Measurements from ENCODE around the gene TANC1. TPM values are rescaled to one million over a fixed set of nuclear protein-coding genes. Genes with fewer than 3 reads are reported as not detected.

Gene TANC1
- total RNA-seq, 2 experiments from 2014 or later, result 0.89 to 1.1 TPM

GRCh38 chr2:159110784-159111183, 142.3 kb downstream of the TANC1 start:
- no peak overlapping the region for H3K27ac Mint-ChIP-seq
- intact Hi-C loops (cut with DNase I, micrococcal nuclease), result no loop called here
- POLR2A ChIA-PET, result no interaction called here
- H3K9me3 Mint-ChIP-seq (ENCODE audit: low read depth), result no peaks in the 10 kb centered on the region
- no peak for ATAC-seq
- DNase-seq, result no peak
- H3K36me3 Mint-ChIP-seq (ENCODE audit: low read depth), result no peaks in the 10 kb centered on the region
- CTCF ChIA-PET, result interaction anchor here (1.2 to 1.5 kb wide), 2 partner anchors 13 to 209 kb away, joined by 3 to 4 read pairs; no protein-coding TSS in a partner anchor
- H3K4me1 Mint-ChIP-seq, result no peaks in the 10 kb centered on the region
- H3K27me3 Mint-ChIP-seq, result peaks cover 2% of the 10 kb centered on the region
- H3K4me3 Mint-ChIP-seq, result no peak overlapping the region

- H3K4me3 Mint-ChIP-seq, result no peak overlapping the region
- no peaks in the 10 kb centered on the region for H3K4me1 Mint-ChIP-seq
- ChIA-PET CTCF (interaction anchor here (1.2 to 1.5 kb wide), 2 partner anchors 12 to 210 kb away, joined by 3 to 4 read pairs; no protein-coding TSS in a partner anchor), POLR2A (no interaction called here)
- intact Hi-C loops (cut with DNase I, micrococcal nuclease), result no loop called here
- no peak for DNase-seq
- H3K27ac Mint-ChIP-seq, result no peak overlapping the region
- H3K27me3 Mint-ChIP-seq, result peaks cover 2% of the 10 kb centered on the region
- H3K36me3 Mint-ChIP-seq (ENCODE audit: low read depth), result no peaks in the 10 kb centered on the region
- no peaks in the 10 kb centered on the region for H3K9me3 Mint-ChIP-seq (ENCODE audit: low read depth)
- ATAC-seq, result no peak
Observed at GRCh38 chr2:159111346-159111927, 143.0 kb downstream of the TANC1 start.

- H3K36me3 Mint-ChIP-seq (ENCODE audit: low read depth), result no peaks in the 10 kb centered on the region
- H3K4me3 Mint-ChIP-seq, result no peak overlapping the region
- intact Hi-C loops (cut with DNase I, micrococcal nuclease), result no loop called here
- H3K27ac Mint-ChIP-seq, result no peak overlapping the region
- ATAC-seq (no peak), DNase-seq (no peak)
- H3K9me3 Mint-ChIP-seq (ENCODE audit: low read depth), result no peaks in the 10 kb centered on the region
- ChIA-PET CTCF (interaction anchor here (0.6 to 1.4 kb wide), 3 partner anchors 9 to 212 kb away, joined by 3 to 7 read pairs (median 5); no protein-coding TSS in a partner anchor), POLR2A (no interaction called here)
- H3K4me1 Mint-ChIP-seq, result peaks cover 6% of the 10 kb centered on the region
- no peaks in the 10 kb centered on the region for H3K27me3 Mint-ChIP-seq
Observed at GRCh38 chr2:159114835-159115234, 146.4 kb downstream of the TANC1 start.

GRCh38 chr2:159116922-159117321, 148.5 kb downstream of the TANC1 start:
- ChIA-PET POLR2A (no interaction called here), CTCF (interaction anchor here (0.6 to 4.9 kb wide), 4 partner anchors 10 to 214 kb away, joined by 3 to 33 read pairs (median 6); no protein-coding TSS in a partner anchor)
- no peaks in the 10 kb centered on the region for H3K27me3 Mint-ChIP-seq
- H3K4me1 Mint-ChIP-seq, result peaks cover 6% of the 10 kb centered on the region
- DNase-seq, result no peak
- H3K27ac Mint-ChIP-seq, result no peak overlapping the region
- H3K4me3 Mint-ChIP-seq, result no peak overlapping the region
- intact Hi-C loops (cut with DNase I, micrococcal nuclease), result no loop called here
- H3K9me3 Mint-ChIP-seq (ENCODE audit: low read depth), result no peaks in the 10 kb centered on the region
- ATAC-seq, result no peak
- no peaks in the 10 kb centered on the region for H3K36me3 Mint-ChIP-seq (ENCODE audit: low read depth)

- no peaks in the 10 kb centered on the region for H3K9me3 Mint-ChIP-seq (ENCODE audit: low read depth)
- H3K36me3 Mint-ChIP-seq (ENCODE audit: low read depth), result no peaks in the 10 kb centered on the region
- CTCF ChIA-PET, result interaction anchor here (0.6 to 4.9 kb wide), 8 partner anchors 12 to 218 kb away, joined by 3 to 33 read pairs (median 10); no protein-coding TSS in a partner anchor
- no peak for ATAC-seq
- POLR2A ChIA-PET, result no interaction called here
- no peaks in the 10 kb centered on the region for H3K27me3 Mint-ChIP-seq
- no peak for DNase-seq
- no peak overlapping the region for H3K4me3 Mint-ChIP-seq
- peaks cover 6% of the 10 kb centered on the region for H3K4me1 Mint-ChIP-seq
- H3K27ac Mint-ChIP-seq, result no peak overlapping the region
- intact Hi-C loops (cut with DNase I, micrococcal nuclease), result loop anchor here (1.0 to 2.0 kb wide), 3 partner anchors 81 to 849 kb away; no protein-coding TSS in a partner anchor
Observed at GRCh38 chr2:159117658-159118057, 149.2 kb downstream of the TANC1 start.

GRCh38 chr2:159118115-159118858, 149.8 kb downstream of the TANC1 start:
- ATAC-seq (peak; percentile 84), DNase-seq (peak; percentile 91)
- intact Hi-C loops (cut with DNase I, micrococcal nuclease), result loop anchor here (1.0 to 2.0 kb wide), 3 partner anchors 82 to 849 kb away; no protein-coding TSS in a partner anchor
- H3K9me3 Mint-ChIP-seq (ENCODE audit: low read depth), result no peaks in the 10 kb centered on the region
- no peak overlapping the region for H3K4me3 Mint-ChIP-seq
- peaks cover 6% of the 10 kb centered on the region for H3K4me1 Mint-ChIP-seq
- no peaks in the 10 kb centered on the region for H3K27me3 Mint-ChIP-seq
- H3K27ac Mint-ChIP-seq, result no peak overlapping the region
- ChIA-PET CTCF (interaction anchor here (0.5 to 4.9 kb wide), 38 partner anchors 9 to 946 kb away, joined by 3 to 33 read pairs (median 4); partner anchors contain the start of gene TANC1), POLR2A (no interaction called here)
- H3K36me3 Mint-ChIP-seq (ENCODE audit: low read depth), result no peaks in the 10 kb centered on the region

GRCh38 chr2:159118859-159119500, 150.5 kb downstream of the TANC1 start:
- H3K4me1 Mint-ChIP-seq, result peaks cover 6% of the 10 kb centered on the region
- no peak overlapping the region for H3K27ac Mint-ChIP-seq
- DNase-seq, result no peak
- intact Hi-C loops (cut with DNase I, micrococcal nuclease), result loop anchor here (1.0 to 2.0 kb wide), 3 partner anchors 83 to 848 kb away; no protein-coding TSS in a partner anchor
- H3K4me3 Mint-ChIP-seq, result no peak overlapping the region
- no peaks in the 10 kb centered on the region for H3K36me3 Mint-ChIP-seq (ENCODE audit: low read depth)
- ChIA-PET CTCF (interaction anchor here (0.5 to 4.9 kb wide), 39 partner anchors 8 to 947 kb away, joined by 3 to 33 read pairs (median 4); partner anchors contain the start of gene TANC1), POLR2A (no interaction called here)
- H3K27me3 Mint-ChIP-seq, result no peaks in the 10 kb centered on the region
- no peak for ATAC-seq
- H3K9me3 Mint-ChIP-seq (ENCODE audit: low read depth), result no peaks in the 10 kb centered on the region

- H3K9me3 Mint-ChIP-seq (ENCODE audit: low read depth), result no peaks in the 10 kb centered on the region
- H3K27me3 Mint-ChIP-seq, result no peaks in the 10 kb centered on the region
- peaks cover 13% of the 10 kb centered on the region for H3K4me1 Mint-ChIP-seq
- POLR2A ChIA-PET, result no interaction called here
- DNase-seq, result no peak
- H3K36me3 Mint-ChIP-seq (ENCODE audit: low read depth), result no peaks in the 10 kb centered on the region
- no peak overlapping the region for H3K27ac Mint-ChIP-seq
- no peak overlapping the region for H3K4me3 Mint-ChIP-seq
- ATAC-seq, result no peak
- CTCF ChIA-PET, result interaction anchor here (0.8 to 4.9 kb wide), 8 partner anchors 26 to 219 kb away, joined by 3 to 33 read pairs (median 6); no protein-coding TSS in a partner anchor
- intact Hi-C loops (cut with DNase I, micrococcal nuclease), result loop anchor here in 1 of 2 experiments (2.0 kb wide), 1 partner anchor 847 kb away; no protein-coding TSS in a partner anchor
Observed at GRCh38 chr2:159119652-159120257, 151.3 kb downstream of the TANC1 start.

- H3K27me3 Mint-ChIP-seq, result no peaks in the 10 kb centered on the region
- H3K4me3 Mint-ChIP-seq, result no peak overlapping the region
- H3K27ac Mint-ChIP-seq, result no peak overlapping the region
- POLR2A ChIA-PET, result no interaction called here
- CTCF ChIA-PET, result interaction anchor here (0.6 to 1.2 kb wide), 5 partner anchors 10 to 220 kb away, joined by 3 to 5 read pairs (median 4); no protein-coding TSS in a partner anchor
- no peaks in the 10 kb centered on the region for H3K9me3 Mint-ChIP-seq (ENCODE audit: low read depth)
- ATAC-seq, result no peak
- no peaks in the 10 kb centered on the region for H3K36me3 Mint-ChIP-seq (ENCODE audit: low read depth)
- H3K4me1 Mint-ChIP-seq, result peaks cover 16% of the 10 kb centered on the region
- DNase-seq, result no peak
- intact Hi-C loops (cut with DNase I, micrococcal nuclease), result loop anchor here in 1 of 2 experiments (1.0 kb wide), 1 partner anchor 589 kb away; the partner anchor contains the start of gene MARCHF7
Observed at GRCh38 chr2:159123786-159124185, 155.3 kb downstream of the TANC1 start.

GRCh38 chr2:159124441-159124911, 156.0 kb downstream of the TANC1 start:
- Mint-ChIP-seq H3K36me3 (ENCODE audit: low read depth) (no peaks in the 10 kb centered on the region), H3K4me3 (no peak overlapping the region), H3K27me3 (no peaks in the 10 kb centered on the region), H3K4me1 (peaks cover 17% of the 10 kb centered on the region), H3K27ac (peak overlapping the region; percentile 63), H3K9me3 (ENCODE audit: low read depth) (no peaks in the 10 kb centered on the region)
- DNase-seq (peak; percentile 45), ATAC-seq (peak; percentile 89)
- intact Hi-C loops (cut with DNase I, micrococcal nuclease), result loop anchor here in 1 of 2 experiments (1.0 kb wide), 1 partner anchor 588 kb away; the partner anchor contains the start of gene MARCHF7
- POLR2A ChIA-PET, result no interaction called here
- CTCF ChIA-PET, result interaction anchor here (0.6 to 1.2 kb wide), 7 partner anchors 10 to 785 kb away, joined by 3 to 5 read pairs (median 4); no protein-coding TSS in a partner anchor

All from activated CD4-positive, alpha-beta T cell treated with anti-CD3 and anti-CD28 coated beads for 36 hours (primary cell).